HepG2 (cell line): Measurements from ENCODE around the gene TMCC1. TPM values are rescaled to one million over a fixed set of nuclear protein-coding genes. Genes with fewer than 3 reads are reported as not detected.

Experiments used
- AHR ChIP-seq: IDR thresholded peaks from 2 replicates; pipeline ENCODE4 v1.6.1; 2018; ENCODE audit warnings: missing genetic modification reagents, missing compliant biosample characterization
- GFI1 ChIP-seq: sonication (generic); formaldehyde crosslinking; IDR thresholded peaks from 2 replicates; pipeline ENCODE4 v1.5.0; 2020; ENCODE audit warnings: missing genetic modification reagents, mild to moderate bottlenecking, borderline replicate concordance
- GLI4 ChIP-seq: sonication (generic); formaldehyde crosslinking; IDR thresholded peaks from 2 replicates; pipeline ENCODE4 v1.5.1; 2020; ENCODE audit warnings: missing genetic modification reagents, mild to moderate bottlenecking, moderate library complexity, borderline replicate concordance
- IRF2 ChIP-seq: IDR thresholded peaks from 2 replicates; pipeline ENCODE4 v1.6.1; 2018; ENCODE audit warnings: missing genetic modification reagents, missing compliant biosample characterization
- JUNB ChIP-seq: sonication (generic); formaldehyde crosslinking; IDR thresholded peaks from 2 replicates; pipeline ENCODE4 v1.8.0; 2022; ENCODE audit warnings: missing genetic modification reagents, mild to moderate bottlenecking, borderline replicate concordance
- SMARCC2 ChIP-seq: fragments of 450-650 bp; IDR thresholded peaks from 2 replicates; pipeline ENCODE4 v1.6.1; 2017; ENCODE audit warnings: antibody characterized with exemption, mild to moderate bottlenecking
- ZFP36L1 ChIP-seq: sonication (generic); formaldehyde crosslinking; IDR thresholded peaks from 2 replicates; pipeline ENCODE4 v1.8.0; 2022; ENCODE audit warnings: mild to moderate bottlenecking, missing genetic modification reagents, moderate library complexity
- ZNF224 ChIP-seq: sonication (generic); formaldehyde crosslinking; IDR thresholded peaks from 2 replicates; pipeline ENCODE4 v1.5.0; 2020; ENCODE audit warnings: mild to moderate bottlenecking, missing genetic modification reagents
- ZNF232 ChIP-seq: sonication (generic); formaldehyde crosslinking; IDR thresholded peaks from 2 replicates; pipeline ENCODE4 v1.4.0; 2020; ENCODE audit warnings: missing genetic modification reagents, borderline replicate concordance
- ZNF383 ChIP-seq: sonication (generic); formaldehyde crosslinking; IDR thresholded peaks from 2 replicates; pipeline ENCODE4 v1.4.0; 2020; ENCODE audit warnings: missing genetic modification reagents, mild to moderate bottlenecking, borderline replicate concordance
- ZNF441 ChIP-seq: sonication (generic); formaldehyde crosslinking; IDR thresholded peaks from 2 replicates; pipeline ENCODE4 v1.7.0; 2021; ENCODE audit warnings: missing genetic modification reagents, borderline replicate concordance
- ZNF773 ChIP-seq: sonication (generic); formaldehyde crosslinking; IDR thresholded peaks from 2 replicates; pipeline ENCODE4 v1.4.0; 2020; ENCODE audit warnings: missing genetic modification reagents, borderline replicate concordance
- ZNF780A ChIP-seq: sonication (generic); formaldehyde crosslinking; IDR thresholded peaks from 2 replicates; pipeline ENCODE4 v1.8.0; 2022; ENCODE audit warnings: mild to moderate bottlenecking, missing genetic modification reagents, moderate library complexity
- polyA plus RNA-seq, 8 experiments: library from polyadenylated mRNA; depleted of rRNA in 3 of 8; stranded (reverse) in 7 of 8; unstranded in 1 of 8; fragments of >200 nt; fragmentation: Illumina TruSeq in 4 of 8; extraction: Trizol in 4 of 8; gene quantifications; 2 replicates each; pipeline versions ENCODE4 v1.2.1 to v1.2.3, GENCODE V29; 2011 to 2016; ENCODE audit warnings: low read depth in 4 of 8, missing spikeins in 1 of 8, mixed read lengths in 1 of 8; ENCODE audit not compliant: insufficient read depth in 1 of 8
- total RNA-seq, 5 experiments: library from RNA; depleted of rRNA; stranded (reverse); fragments of >200 nt; fragmentation: Illumina TruSeq; extraction: Trizol; gene quantifications; 2 replicates each; pipeline ENCODE4 v1.2.3, GENCODE V29; 2016; ENCODE audit warnings: low read depth in 1 of 5
- TF ChIP-seq, protein P1 (sequence below): sonication (generic); formaldehyde crosslinking; IDR thresholded peaks from 2 replicates; pipeline ENCODE4 v1.8.0; 2022; ENCODE audit warnings: low read depth, missing genetic modification reagents
- TF ChIP-seq, protein P2 (sequence below): sonication (generic); formaldehyde crosslinking; IDR thresholded peaks from 2 replicates; pipeline ENCODE4 v1.4.0; 2020; ENCODE audit warnings: missing genetic modification reagents
- TF ChIP-seq, protein P3 (sequence below): sonication (generic); formaldehyde crosslinking; IDR thresholded peaks from 2 replicates; pipeline ENCODE4 v1.4.0; 2020; ENCODE audit warnings: mild to moderate bottlenecking, low read depth, missing genetic modification reagents
- TF ChIP-seq, protein P4 (sequence below): IDR thresholded peaks from 2 replicates; pipeline ENCODE4 v1.6.1; 2016; ENCODE audit warnings: mild to moderate bottlenecking, missing biosample characterization, missing genetic modification reagents
- TF ChIP-seq, protein P5 (sequence below): IDR thresholded peaks from 2 replicates; pipeline ENCODE4 v1.6.1; 2016; ENCODE audit warnings: low read depth
- TF ChIP-seq, protein P6 (sequence below): sonication (generic); formaldehyde crosslinking; conservative IDR thresholded peaks from 2 replicates; pipeline ENCODE4 v1.4.0; 2020; ENCODE audit warnings: missing genetic modification reagents

TMCC1 gene
- total and polyA plus RNA-seq, 2 of the 13 experiments (the other 11 are each of a cell fraction or from before 2014, with no cell fraction given), result 12.1 to 264 TPM

DNA sequence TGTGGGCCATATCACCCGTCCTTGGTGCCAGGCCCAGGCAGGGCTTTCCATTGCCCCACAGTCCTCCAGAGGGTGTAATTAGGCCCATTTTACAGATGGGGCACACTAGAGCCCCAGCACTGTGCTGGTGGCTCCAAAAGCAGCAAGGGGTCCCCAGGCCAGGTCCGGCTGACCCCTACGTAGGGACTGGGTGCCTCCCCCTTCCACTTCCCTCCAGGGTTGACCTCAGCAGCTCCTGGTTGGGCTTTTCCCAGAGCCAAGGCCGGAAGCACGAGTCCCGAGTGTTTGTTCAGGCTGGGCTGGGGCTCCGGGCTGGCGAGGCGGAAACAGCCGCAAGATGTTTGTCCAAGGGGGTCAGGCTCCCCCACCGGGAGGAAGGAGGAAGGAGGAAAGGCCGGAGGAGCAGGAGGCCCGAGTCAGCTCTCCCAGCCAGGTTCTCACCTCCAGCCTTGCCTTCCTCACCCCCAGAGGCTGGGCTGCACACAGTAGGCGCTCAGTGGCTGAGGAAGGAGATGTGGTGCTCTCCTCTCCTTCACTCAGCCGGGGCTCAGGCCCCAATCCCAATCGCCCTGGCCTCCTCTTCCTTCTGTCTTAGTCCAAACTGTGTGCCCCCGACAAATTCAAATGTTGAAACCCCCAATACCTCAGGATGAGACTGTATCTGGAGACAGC, 269.9 kb downstream of the TMCC1 start (continued):
- TF ChIP-seq GLI4 (CRISPR knock-in tag) (no peak), GFI1 (CRISPR knock-in tag) (no peak), ZNF232 (no peak), IRF2 (CRISPR knock-in tag) (no peak), JUNB (CRISPR knock-in tag) (no peak), AHR (CRISPR knock-in tag) (0 out of 2 replicates have a peak, but pooled peaks have one; percentile 52), ZNF383 (CRISPR knock-in tag) (no peak), ZNF780A (CRISPR knock-in tag) (no peak), ZNF224 (CRISPR knock-in tag) (no peak), ZFP36L1 (CRISPR knock-in tag) (no peak), ZNF773 (CRISPR knock-in tag) (no peak), SMARCC2 (no peak), ZNF441 (CRISPR knock-in tag) (0 out of 2 replicates have a peak, but pooled peaks have one; percentile 39)
- TF ChIP-seq, protein P1, sequence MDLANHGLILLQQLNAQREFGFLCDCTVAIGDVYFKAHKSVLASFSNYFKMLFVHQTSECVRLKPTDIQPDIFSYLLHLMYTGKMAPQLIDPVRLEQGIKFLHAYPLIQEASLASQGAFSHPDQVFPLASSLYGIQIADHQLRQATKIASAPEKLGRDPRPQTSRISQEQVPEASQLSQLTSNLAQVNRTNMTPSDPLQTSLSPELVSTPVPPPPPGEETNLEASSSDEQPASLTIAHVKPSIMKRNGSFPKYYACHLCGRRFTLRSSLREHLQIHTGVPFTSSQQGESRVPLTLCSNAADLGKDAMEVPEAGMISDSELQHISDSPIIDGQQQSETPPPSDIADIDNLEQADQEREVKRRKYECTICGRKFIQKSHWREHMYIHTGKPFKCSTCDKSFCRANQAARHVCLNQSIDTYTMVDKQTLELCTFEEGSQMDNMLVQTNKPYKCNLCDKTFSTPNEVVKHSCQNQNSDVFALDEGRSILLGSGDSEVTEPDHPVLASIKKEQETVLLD (CRISPR knock-in tag), result no peak
- TF ChIP-seq, protein P2, sequence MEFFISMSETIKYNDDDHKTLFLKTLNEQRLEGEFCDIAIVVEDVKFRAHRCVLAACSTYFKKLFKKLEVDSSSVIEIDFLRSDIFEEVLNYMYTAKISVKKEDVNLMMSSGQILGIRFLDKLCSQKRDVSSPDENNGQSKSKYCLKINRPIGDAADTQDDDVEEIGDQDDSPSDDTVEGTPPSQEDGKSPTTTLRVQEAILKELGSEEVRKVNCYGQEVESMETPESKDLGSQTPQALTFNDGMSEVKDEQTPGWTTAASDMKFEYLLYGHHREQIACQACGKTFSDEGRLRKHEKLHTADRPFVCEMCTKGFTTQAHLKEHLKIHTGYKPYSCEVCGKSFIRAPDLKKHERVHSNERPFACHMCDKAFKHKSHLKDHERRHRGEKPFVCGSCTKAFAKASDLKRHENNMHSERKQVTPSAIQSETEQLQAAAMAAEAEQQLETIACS (CRISPR knock-in tag), result no peak
- TF ChIP-seq, protein P3, sequence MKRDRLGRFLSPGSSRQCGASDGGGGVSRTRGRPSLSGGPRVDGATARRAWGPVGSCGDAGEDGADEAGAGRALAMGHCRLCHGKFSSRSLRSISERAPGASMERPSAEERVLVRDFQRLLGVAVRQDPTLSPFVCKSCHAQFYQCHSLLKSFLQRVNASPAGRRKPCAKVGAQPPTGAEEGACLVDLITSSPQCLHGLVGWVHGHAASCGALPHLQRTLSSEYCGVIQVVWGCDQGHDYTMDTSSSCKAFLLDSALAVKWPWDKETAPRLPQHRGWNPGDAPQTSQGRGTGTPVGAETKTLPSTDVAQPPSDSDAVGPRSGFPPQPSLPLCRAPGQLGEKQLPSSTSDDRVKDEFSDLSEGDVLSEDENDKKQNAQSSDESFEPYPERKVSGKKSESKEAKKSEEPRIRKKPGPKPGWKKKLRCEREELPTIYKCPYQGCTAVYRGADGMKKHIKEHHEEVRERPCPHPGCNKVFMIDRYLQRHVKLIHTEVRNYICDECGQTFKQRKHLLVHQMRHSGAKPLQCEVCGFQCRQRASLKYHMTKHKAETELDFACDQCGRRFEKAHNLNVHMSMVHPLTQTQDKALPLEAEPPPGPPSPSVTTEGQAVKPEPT (CRISPR knock-in tag), result no peak
- TF ChIP-seq, protein P4, sequence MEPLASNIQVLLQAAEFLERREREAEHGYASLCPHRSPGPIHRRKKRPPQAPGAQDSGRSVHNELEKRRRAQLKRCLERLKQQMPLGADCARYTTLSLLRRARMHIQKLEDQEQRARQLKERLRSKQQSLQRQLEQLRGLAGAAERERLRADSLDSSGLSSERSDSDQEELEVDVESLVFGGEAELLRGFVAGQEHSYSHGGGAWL (CRISPR knock-in tag), result no peak
- TF ChIP-seq, protein P5, sequence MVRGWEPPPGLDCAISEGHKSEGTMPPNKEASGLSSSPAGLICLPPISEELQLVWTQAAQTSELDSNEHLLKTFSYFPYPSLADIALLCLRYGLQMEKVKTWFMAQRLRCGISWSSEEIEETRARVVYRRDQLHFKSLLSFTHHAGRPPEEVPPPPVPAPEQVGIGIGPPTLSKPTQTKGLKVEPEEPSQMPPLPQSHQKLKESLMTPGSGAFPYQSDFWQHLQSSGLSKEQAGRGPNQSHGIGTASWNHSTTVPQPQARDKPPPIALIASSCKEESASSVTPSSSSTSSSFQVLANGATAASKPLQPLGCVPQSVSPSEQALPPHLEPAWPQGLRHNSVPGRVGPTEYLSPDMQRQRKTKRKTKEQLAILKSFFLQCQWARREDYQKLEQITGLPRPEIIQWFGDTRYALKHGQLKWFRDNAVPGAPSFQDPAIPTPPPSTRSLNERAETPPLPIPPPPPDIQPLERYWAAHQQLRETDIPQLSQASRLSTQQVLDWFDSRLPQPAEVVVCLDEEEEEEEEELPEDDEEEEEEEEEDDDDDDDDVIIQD (CRISPR knock-in tag), result no peak
- TF ChIP-seq, protein P6, sequence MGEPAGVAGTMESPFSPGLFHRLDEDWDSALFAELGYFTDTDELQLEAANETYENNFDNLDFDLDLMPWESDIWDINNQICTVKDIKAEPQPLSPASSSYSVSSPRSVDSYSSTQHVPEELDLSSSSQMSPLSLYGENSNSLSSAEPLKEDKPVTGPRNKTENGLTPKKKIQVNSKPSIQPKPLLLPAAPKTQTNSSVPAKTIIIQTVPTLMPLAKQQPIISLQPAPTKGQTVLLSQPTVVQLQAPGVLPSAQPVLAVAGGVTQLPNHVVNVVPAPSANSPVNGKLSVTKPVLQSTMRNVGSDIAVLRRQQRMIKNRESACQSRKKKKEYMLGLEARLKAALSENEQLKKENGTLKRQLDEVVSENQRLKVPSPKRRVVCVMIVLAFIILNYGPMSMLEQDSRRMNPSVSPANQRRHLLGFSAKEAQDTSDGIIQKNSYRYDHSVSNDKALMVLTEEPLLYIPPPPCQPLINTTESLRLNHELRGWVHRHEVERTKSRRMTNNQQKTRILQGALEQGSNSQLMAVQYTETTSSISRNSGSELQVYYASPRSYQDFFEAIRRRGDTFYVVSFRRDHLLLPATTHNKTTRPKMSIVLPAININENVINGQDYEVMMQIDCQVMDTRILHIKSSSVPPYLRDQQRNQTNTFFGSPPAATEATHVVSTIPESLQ (CRISPR knock-in tag), result no peak
